ENCODE data around the gene KL. TPM values are rescaled to one million over a fixed set of nuclear protein-coding genes. Genes with fewer than 3 reads are reported as not detected.

The KL gene
- polyA plus RNA-seq, 1 donor (not counting 4 experiments of a cell fraction or from before 2014, with no cell fraction given): not detected

GRCh38 chr13:33081666-33082065 lies 65.4 kb downstream of the KL start:
- no peaks in the 10 kb centered on the region for H3K27me3 ChIP-seq (ENCODE audit: control insufficient read depth, extremely low read depth, insufficient read depth, low read length)
- H3K4me3 ChIP-seq (ENCODE audit: control insufficient read depth in 2 of 3, extremely low read depth in 1 of 3, insufficient read depth in 2 of 3, low read depth in 1 of 3, low read length in 3 of 3): no peak overlapping the region
- no peak overlapping the region for H2AFZ ChIP-seq (ENCODE audit: control insufficient read depth, low read length)
- no peaks in the 10 kb centered on the region for H3K9me3 ChIP-seq (ENCODE audit: control insufficient read depth, low read depth, low read length)
- dilution Hi-C loops (cut with MboI; ENCODE audit: extremely low pct_ligation_motif_present, low sequenced_read_pairs): no loop called here
- DNase-seq (ENCODE audit: low read depth, low spot score) (no peak), FAIRE-seq (no peak)
- H3K9me1 ChIP-seq (ENCODE audit: control insufficient read depth, extremely low read depth, insufficient read depth, low read length): no peaks in the 10 kb centered on the region
- no peak overlapping the region for H3K9ac ChIP-seq (ENCODE audit: control insufficient read depth, extremely low read depth, insufficient read depth, low read length)
- no peaks in the 10 kb centered on the region for H3K36me3 ChIP-seq (ENCODE audit: control insufficient read depth in 2 of 2, extremely low read depth in 1 of 2, insufficient read depth in 2 of 2, low read length in 2 of 2)
- no peaks in the 10 kb centered on the region for H3K79me2 ChIP-seq (ENCODE audit: control insufficient read depth, insufficient read depth, low read length)
- TF ChIP-seq, protein P1, sequence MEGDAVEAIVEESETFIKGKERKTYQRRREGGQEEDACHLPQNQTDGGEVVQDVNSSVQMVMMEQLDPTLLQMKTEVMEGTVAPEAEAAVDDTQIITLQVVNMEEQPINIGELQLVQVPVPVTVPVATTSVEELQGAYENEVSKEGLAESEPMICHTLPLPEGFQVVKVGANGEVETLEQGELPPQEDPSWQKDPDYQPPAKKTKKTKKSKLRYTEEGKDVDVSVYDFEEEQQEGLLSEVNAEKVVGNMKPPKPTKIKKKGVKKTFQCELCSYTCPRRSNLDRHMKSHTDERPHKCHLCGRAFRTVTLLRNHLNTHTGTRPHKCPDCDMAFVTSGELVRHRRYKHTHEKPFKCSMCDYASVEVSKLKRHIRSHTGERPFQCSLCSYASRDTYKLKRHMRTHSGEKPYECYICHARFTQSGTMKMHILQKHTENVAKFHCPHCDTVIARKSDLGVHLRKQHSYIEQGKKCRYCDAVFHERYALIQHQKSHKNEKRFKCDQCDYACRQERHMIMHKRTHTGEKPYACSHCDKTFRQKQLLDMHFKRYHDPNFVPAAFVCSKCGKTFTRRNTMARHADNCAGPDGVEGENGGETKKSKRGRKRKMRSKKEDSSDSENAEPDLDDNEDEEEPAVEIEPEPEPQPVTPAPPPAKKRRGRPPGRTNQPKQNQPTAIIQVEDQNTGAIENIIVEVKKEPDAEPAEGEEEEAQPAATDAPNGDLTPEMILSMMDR (optimal IDR thresholded peaks at IDR 0.05 in 1 of 3, IDR thresholded peaks at IDR 0.05 in 1 of 3, conservative IDR thresholded peaks at IDR 0.05 in 1 of 3; ENCODE audit: extremely low read depth in 1 of 3, insufficient read depth in 2 of 3, low read length in 3 of 3): no peak
- no peak for TF ChIP-seq EZH2 (IDR thresholded peaks at IDR 0.05; ENCODE audit: low read length)
- H3K4me1 ChIP-seq (ENCODE audit: control insufficient read depth, extremely low read depth, insufficient read depth, low read length): no peaks in the 10 kb centered on the region
- no peaks in the 10 kb centered on the region for H4K20me1 ChIP-seq (ENCODE audit: control insufficient read depth, extremely low read depth, insufficient read depth, low read length)
- H3K4me2 ChIP-seq (ENCODE audit: control insufficient read depth, extremely low read depth, insufficient read depth, low read depth, low read length): no peak overlapping the region
- no peak overlapping the region for H3K27ac ChIP-seq (ENCODE audit: control insufficient read depth, insufficient read depth, low read length)

- Histone ChIP-seq H3K9ac (ENCODE audit: control insufficient read depth, extremely low read depth, insufficient read depth, low read length) (no peak overlapping the region), H3K4me1 (ENCODE audit: control insufficient read depth, extremely low read depth, insufficient read depth, low read length) (no peaks in the 10 kb centered on the region), H3K36me3 (ENCODE audit: control insufficient read depth in 2 of 2, extremely low read depth in 1 of 2, insufficient read depth in 2 of 2, low read length in 2 of 2) (no peaks in the 10 kb centered on the region), H3K79me2 (ENCODE audit: control insufficient read depth, insufficient read depth, low read length) (no peaks in the 10 kb centered on the region), H3K4me3 (ENCODE audit: control insufficient read depth in 2 of 3, extremely low read depth in 1 of 3, insufficient read depth in 2 of 3, low read depth in 1 of 3, low read length in 3 of 3) (no peak overlapping the region), H3K27ac (ENCODE audit: control insufficient read depth, insufficient read depth, low read length) (no peak overlapping the region), H3K27me3 (ENCODE audit: control insufficient read depth, extremely low read depth, insufficient read depth, low read length) (peaks cover 3% of the 10 kb centered on the region), H3K9me1 (ENCODE audit: control insufficient read depth, extremely low read depth, insufficient read depth, low read length) (no peaks in the 10 kb centered on the region), H3K9me3 (ENCODE audit: control insufficient read depth, low read depth, low read length) (no peaks in the 10 kb centered on the region), H4K20me1 (ENCODE audit: control insufficient read depth, extremely low read depth, insufficient read depth, low read length) (no peaks in the 10 kb centered on the region), H3K4me2 (ENCODE audit: control insufficient read depth, extremely low read depth, insufficient read depth, low read depth, low read length) (no peak overlapping the region), H2AFZ (ENCODE audit: control insufficient read depth, low read length) (no peak overlapping the region)
- TF ChIP-seq EZH2 (IDR thresholded peaks at IDR 0.05; ENCODE audit: low read length): no peak
- TF ChIP-seq, protein P1 (optimal IDR thresholded peaks at IDR 0.05 in 1 of 3, IDR thresholded peaks at IDR 0.05 in 1 of 3, conservative IDR thresholded peaks at IDR 0.05 in 1 of 3; ENCODE audit: extremely low read depth in 1 of 3, insufficient read depth in 2 of 3, low read length in 3 of 3): no peak
- FAIRE-seq: no peak
- no peak for DNase-seq (ENCODE audit: low read depth, low spot score)
- dilution Hi-C loops (cut with MboI; ENCODE audit: extremely low pct_ligation_motif_present, low sequenced_read_pairs): no loop called here
Measured at GRCh38 chr13:33083054-33083453, 66.8 kb downstream of the KL start.
